Caco-2 (cell line): ENCODE results near the gene CACNA1G. TPM values are rescaled to one million over a fixed set of nuclear protein-coding genes. Genes with fewer than 3 reads are reported as not detected.

Experiments used
- BruUV-seq: library from RNA; stranded (reverse); fragments of 400-500 nt; replicated peaks from 2 replicates; lab custom pipeline; 2021; lab: Mats Ljungman, UMichigan
- CTCF ChIA-PET: fragments of 300-600 bp; sonication (Branson Sonifier 250); formaldehyde crosslinking; loops from one replicate; lab custom pipeline; 2022; ENCODE audit warnings: antibody characterized with exemption; lab: Charles Lee
- POLR2A ChIA-PET: fragments of 300-600 bp; sonication (Branson Sonifier 250); formaldehyde crosslinking; loops from one replicate; lab custom pipeline; 2022; ENCODE audit warnings: antibody characterized with exemption; lab: Charles Lee
- DNase-seq, 2 experiments: peaks; one replicate each; pipeline versions ENCODE4 v3.0.0 to v3.0.0-alpha.2; 2020 to 2022
- H3K27me3 ChIP-seq: replicated peaks from 2 replicates; pipeline ENCODE4 v1.6.0; 2011; ENCODE audit warnings: low read length; ENCODE audit not compliant: control insufficient read depth, insufficient read depth
- H3K36me3 ChIP-seq: 2 replicates; pipeline ENCODE4 v1.5.1; 2011; ENCODE audit warnings: low read length; ENCODE audit not compliant: control insufficient read depth, insufficient read depth
- H3K4me1 ChIP-seq: fragments of 250-450 bp; sonication (Bioruptor Pico); 2 replicates; pipeline ENCODE4 v1.5.1; 2020; ENCODE audit warnings: mild to moderate bottlenecking
- H3K4me3 ChIP-seq: 2 replicates; pipeline ENCODE4 v1.5.1; 2011; ENCODE audit warnings: low read depth, mild to moderate bottlenecking, control low read depth, low read length
- H3K9me3 ChIP-seq: fragments of 250-450 bp; sonication (Bioruptor Pico); 2 replicates; pipeline ENCODE4 v1.5.1; 2020; ENCODE audit warnings: mild to moderate bottlenecking, moderate library complexity
- H3K27ac Mint-ChIP-seq: one replicate; pipeline ENCODE4 v1.8.0; 2022; ENCODE audit warnings: mixed read lengths; ENCODE audit not compliant: unreplicated experiment
- H3K27me3 Mint-ChIP-seq: one replicate; pipeline ENCODE4 v1.8.0; 2022; ENCODE audit warnings: mixed read lengths; ENCODE audit not compliant: insufficient read depth, unreplicated experiment
- H3K36me3 Mint-ChIP-seq: one replicate; pipeline ENCODE4 v1.8.0; 2022; ENCODE audit warnings: mild to moderate bottlenecking, mixed read lengths; ENCODE audit not compliant: insufficient read depth, unreplicated experiment
- H3K4me1 Mint-ChIP-seq: one replicate; pipeline ENCODE4 v1.8.0; 2022; ENCODE audit warnings: low read depth, mixed read lengths; ENCODE audit not compliant: unreplicated experiment
- H3K4me3 Mint-ChIP-seq: one replicate; pipeline ENCODE4 v1.8.0; 2022; ENCODE audit warnings: mild to moderate bottlenecking, moderate library complexity, mixed read lengths; ENCODE audit not compliant: unreplicated experiment
- H3K9me3 Mint-ChIP-seq: one replicate; pipeline ENCODE4 v1.8.0; 2022; ENCODE audit warnings: mixed read lengths; ENCODE audit not compliant: unreplicated experiment
- intact Hi-C: fragments of 100-400 bp; cut with micrococcal nuclease; formaldehyde crosslinking; loops from one replicate; pipeline ENCODE4 v1.10.0; 2022; ENCODE audit not compliant: unreplicated experiment
- total RNA-seq: library from RNA; stranded (reverse); gene quantifications from 2 replicates; pipeline ENCODE4 v1.2.3, GENCODE V29; 2022
- TF ChIP-seq, protein P1 (sequence below), 2 experiments: fragments of 200-600 bp in 1 of 2; IDR thresholded peaks; 1 replicate in 1 of 2; 2 replicates in 1 of 2; pipeline versions ENCODE4 v1.5.1 to v1.8.0; 2011 to 2022; ENCODE audit warnings: antibody characterized with exemption in 1 of 2, control low read depth in 1 of 2, inconsistent platforms in 1 of 2, low read depth in 1 of 2, low read length in 1 of 2, mild to moderate bottlenecking in 1 of 2, moderate library complexity in 1 of 2; ENCODE audit not compliant: insufficient read depth in 1 of 2, severe bottlenecking in 1 of 2, unreplicated experiment in 1 of 2

CACNA1G gene
- total RNA-seq, 1 experiment from 2014 or later, result 1.4 TPM

GRCh38 chr17:50601823-50602375 lies 41.4 kb downstream of the CACNA1G start:
- Mint-ChIP-seq H3K27ac (no peak overlapping the region), H3K9me3 (no peaks in the 10 kb centered on the region), H3K27me3 (peaks cover 6% of the 10 kb centered on the region), H3K4me3 (no peak overlapping the region), H3K36me3 (peaks cover 6% of the 10 kb centered on the region), H3K4me1 (peaks cover 7% of the 10 kb centered on the region)
- TF ChIP-seq, protein P1, sequence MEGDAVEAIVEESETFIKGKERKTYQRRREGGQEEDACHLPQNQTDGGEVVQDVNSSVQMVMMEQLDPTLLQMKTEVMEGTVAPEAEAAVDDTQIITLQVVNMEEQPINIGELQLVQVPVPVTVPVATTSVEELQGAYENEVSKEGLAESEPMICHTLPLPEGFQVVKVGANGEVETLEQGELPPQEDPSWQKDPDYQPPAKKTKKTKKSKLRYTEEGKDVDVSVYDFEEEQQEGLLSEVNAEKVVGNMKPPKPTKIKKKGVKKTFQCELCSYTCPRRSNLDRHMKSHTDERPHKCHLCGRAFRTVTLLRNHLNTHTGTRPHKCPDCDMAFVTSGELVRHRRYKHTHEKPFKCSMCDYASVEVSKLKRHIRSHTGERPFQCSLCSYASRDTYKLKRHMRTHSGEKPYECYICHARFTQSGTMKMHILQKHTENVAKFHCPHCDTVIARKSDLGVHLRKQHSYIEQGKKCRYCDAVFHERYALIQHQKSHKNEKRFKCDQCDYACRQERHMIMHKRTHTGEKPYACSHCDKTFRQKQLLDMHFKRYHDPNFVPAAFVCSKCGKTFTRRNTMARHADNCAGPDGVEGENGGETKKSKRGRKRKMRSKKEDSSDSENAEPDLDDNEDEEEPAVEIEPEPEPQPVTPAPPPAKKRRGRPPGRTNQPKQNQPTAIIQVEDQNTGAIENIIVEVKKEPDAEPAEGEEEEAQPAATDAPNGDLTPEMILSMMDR (IDR thresholded peaks at IDR 0.05; ENCODE audit: insufficient read depth in 1 of 2, low read depth in 1 of 2, low read length in 1 of 2, severe bottlenecking in 1 of 2, unreplicated experiment in 1 of 2), result no peak
- no peak for DNase-seq
- CTCF ChIA-PET, result interaction anchor here (0.6 to 0.7 kb wide), 2 partner anchors 19 to 95 kb away, joined by 3 read pairs; no protein-coding TSS in a partner anchor
- Histone ChIP-seq H3K27me3 (no peaks in the 10 kb centered on the region), H3K9me3 (no peaks in the 10 kb centered on the region), H3K4me3 (no peak overlapping the region), H3K36me3 (no peaks in the 10 kb centered on the region), H3K4me1 (no peaks in the 10 kb centered on the region)
- BruUV-seq, result no TSS peak
- intact Hi-C loops, result loop anchor here (2.0 kb wide), 1 partner anchor 45 kb away; no protein-coding TSS in a partner anchor
- POLR2A ChIA-PET, result no interaction called here

DNA sequence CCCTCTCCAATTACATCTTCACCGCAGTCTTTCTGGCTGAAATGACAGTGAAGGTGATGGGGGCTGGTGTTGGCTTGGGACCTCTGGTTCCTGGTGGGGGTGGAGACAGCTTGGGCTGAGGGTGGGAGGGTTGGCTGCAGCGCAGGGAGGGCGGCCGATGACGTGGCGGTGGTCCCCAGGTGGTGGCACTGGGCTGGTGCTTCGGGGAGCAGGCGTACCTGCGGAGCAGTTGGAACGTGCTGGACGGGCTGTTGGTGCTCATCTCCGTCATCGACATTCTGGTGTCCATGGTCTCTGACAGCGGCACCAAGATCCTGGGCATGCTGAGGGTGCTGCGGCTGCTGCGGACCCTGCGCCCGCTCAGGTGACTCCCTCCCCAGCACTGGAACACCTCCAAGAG lies 42.3 kb downstream of the CACNA1G start:
- no peak for DNase-seq
- intact Hi-C loops, result loop anchor here (2.0 kb wide), 1 partner anchor 46 kb away; no protein-coding TSS in a partner anchor
- no peak overlapping the region for H3K27ac Mint-ChIP-seq
- POLR2A ChIA-PET, result no interaction called here
- no peaks in the 10 kb centered on the region for H3K9me3 Mint-ChIP-seq
- BruUV-seq, result no TSS peak
- peaks cover 6% of the 10 kb centered on the region for H3K27me3 Mint-ChIP-seq
- CTCF ChIA-PET, result no interaction called here
- H3K4me1 Mint-ChIP-seq, result peaks cover 7% of the 10 kb centered on the region
- Histone ChIP-seq H3K36me3 (no peaks in the 10 kb centered on the region), H3K27me3 (no peaks in the 10 kb centered on the region), H3K9me3 (no peaks in the 10 kb centered on the region), H3K4me3 (no peak overlapping the region), H3K4me1 (no peaks in the 10 kb centered on the region)
- TF ChIP-seq, protein P1 (IDR thresholded peaks at IDR 0.05; ENCODE audit: insufficient read depth in 1 of 2, low read depth in 1 of 2, low read length in 1 of 2, severe bottlenecking in 1 of 2, unreplicated experiment in 1 of 2), result no peak
- H3K36me3 Mint-ChIP-seq, result peaks cover 6% of the 10 kb centered on the region
- H3K4me3 Mint-ChIP-seq, result no peak overlapping the region

GRCh38 chr17:50603340-50603739 lies 42.8 kb downstream of the CACNA1G start:
- H3K27me3 Mint-ChIP-seq, result peaks cover 6% of the 10 kb centered on the region
- peak; percentile 66 to 75 for DNase-seq
- Histone ChIP-seq H3K9me3 (no peaks in the 10 kb centered on the region), H3K4me1 (no peaks in the 10 kb centered on the region), H3K27me3 (no peaks in the 10 kb centered on the region), H3K4me3 (no peak overlapping the region), H3K36me3 (no peaks in the 10 kb centered on the region)
- H3K4me3 Mint-ChIP-seq, result no peak overlapping the region
- intact Hi-C loops, result loop anchor here (2.0 kb wide), 1 partner anchor 47 kb away; no protein-coding TSS in a partner anchor
- no peak overlapping the region for H3K27ac Mint-ChIP-seq
- peaks cover 7% of the 10 kb centered on the region for H3K4me1 Mint-ChIP-seq
- ChIA-PET CTCF (interaction anchor here (0.6 to 1.4 kb wide), 2 partner anchors 23 to 80 kb away, joined by 3 read pairs; no protein-coding TSS in a partner anchor), POLR2A (no interaction called here)
- TF ChIP-seq, protein P1 (IDR thresholded peaks at IDR 0.05; ENCODE audit: insufficient read depth in 1 of 2, low read depth in 1 of 2, low read length in 1 of 2, severe bottlenecking in 1 of 2, unreplicated experiment in 1 of 2), result peak; percentile 61 to 66
- BruUV-seq, result no TSS peak
- no peaks in the 10 kb centered on the region for H3K9me3 Mint-ChIP-seq
- peaks cover 6% of the 10 kb centered on the region for H3K36me3 Mint-ChIP-seq
